CD4-positive, CD25-positive, alpha-beta regulatory T cell (primary cell): ENCODE data around the gene BRINP1. TPM values are rescaled to one million over a fixed set of nuclear protein-coding genes. Genes with fewer than 3 reads are reported as not detected.

Experiments
- ATAC-seq, 2 donors: fragments of 150-1000 bp; cut with Tn5 transposase; one replicate each; pipeline ENCODE4 v1.10.0; 2021; ENCODE audit warnings: low read depth in 2 of 2, moderate number of reproducible peaks in 2 of 2, moderate library complexity in 1 of 2
- DNase-seq, 3 donors: peaks; one replicate each; pipeline versions ENCODE4 v3.0.0 to v3.0.0-alpha.2; 2012 to 2022; ENCODE audit warnings: mixed read lengths in 1 of 3
- H3K27ac ChIP-seq: one replicate; pipeline ENCODE4 v1.7.0; 2013; ENCODE audit warnings: mild to moderate bottlenecking, low read length; ENCODE audit not compliant: insufficient read depth, poor library complexity, severe bottlenecking
- H3K27me3 ChIP-seq: one replicate; pipeline ENCODE4 v1.7.0; 2013; ENCODE audit warnings: low read length; ENCODE audit not compliant: control insufficient read depth, insufficient read depth
- H3K36me3 ChIP-seq: one replicate; pipeline ENCODE4 v1.7.0; 2013; ENCODE audit warnings: mild to moderate bottlenecking, low read length, moderate library complexity; ENCODE audit not compliant: control insufficient read depth, insufficient read depth
- H3K4me1 ChIP-seq: 2 replicates; pipeline ENCODE4 v1.7.0; 2013; ENCODE audit warnings: mild to moderate bottlenecking, low read length; ENCODE audit not compliant: insufficient read depth, control insufficient read depth, poor library complexity, severe bottlenecking
- H3K4me3 ChIP-seq: one replicate; pipeline ENCODE4 v1.7.0; 2013; ENCODE audit warnings: low read depth, mild to moderate bottlenecking, low read length, moderate library complexity
- H3K9me3 ChIP-seq, 2 experiments: 1 replicate in 1 of 2; 2 replicates in 1 of 2; pipeline ENCODE4 v1.7.0; 2013; ENCODE audit warnings: low read length in 2 of 2, mild to moderate bottlenecking in 1 of 2, moderate library complexity in 1 of 2; ENCODE audit not compliant: control insufficient read depth in 2 of 2
- H3K27ac Mint-ChIP-seq, 3 donors: one replicate each; pipeline ENCODE4 v1.8.0; 2020 to 2022; ENCODE audit warnings: mild to moderate bottlenecking in 3 of 3, mixed read lengths in 3 of 3, moderate library complexity in 2 of 3
- H3K27me3 Mint-ChIP-seq: one replicate; pipeline ENCODE4 v1.8.0; 2022; ENCODE audit warnings: mild to moderate bottlenecking, mixed read lengths
- H3K36me3 Mint-ChIP-seq: one replicate; pipeline ENCODE4 v1.8.0; 2020; ENCODE audit warnings: mixed read lengths
- H3K4me1 Mint-ChIP-seq, 4 donors: one replicate each; pipeline ENCODE4 v1.8.0; 2020 to 2022; ENCODE audit warnings: mixed read lengths in 4 of 4, mild to moderate bottlenecking in 1 of 4
- H3K4me3 Mint-ChIP-seq, 4 donors: one replicate each; pipeline ENCODE4 v1.8.0; 2020 to 2022; ENCODE audit warnings: mild to moderate bottlenecking in 4 of 4, mixed read lengths in 4 of 4, moderate library complexity in 3 of 4
- H3K9me3 Mint-ChIP-seq, 7 donors: one replicate each; pipeline ENCODE4 v1.8.0; 2020 to 2022; ENCODE audit warnings: mixed read lengths in 7 of 7, mild to moderate bottlenecking in 3 of 7, moderate library complexity in 2 of 7
- polyA plus RNA-seq, 4 donors: library from polyadenylated mRNA; unstranded; fragments of 300-500 nt; fragmentation: Illumina TruSeq; gene quantifications; one replicate each; pipeline ENCODE4 v1.2.3, GENCODE V29; 2021
- total RNA-seq: library from RNA; stranded (reverse); gene quantifications from one replicate; pipeline ENCODE4 v1.2.3, GENCODE V29; 2022

BRINP1 gene
- total and polyA plus RNA-seq, 5 donors from 2014 or later, result not detected

DNA sequence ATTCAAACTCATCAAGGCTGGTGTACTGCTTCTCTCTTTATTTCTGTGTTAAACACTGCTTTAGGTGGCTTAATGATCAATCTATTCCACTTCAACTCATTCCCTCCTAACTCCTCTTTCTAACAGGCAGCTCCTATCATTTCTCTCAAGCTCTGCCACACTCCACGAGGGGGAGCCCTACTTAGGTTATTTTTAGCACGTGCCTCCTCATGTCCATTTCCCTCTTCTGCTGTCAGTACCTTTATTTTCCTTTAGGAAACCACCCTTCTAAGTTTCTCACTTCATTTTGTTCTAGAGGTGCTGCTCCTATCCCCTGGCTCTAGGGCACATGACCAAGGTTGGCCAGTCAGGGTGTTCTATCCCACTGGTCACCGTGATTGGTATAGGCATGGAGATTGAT lies 6.7 kb upstream of the BRINP1 start:
- H3K9me3 ChIP-seq, result no peaks in the 10 kb centered on the region
- Mint-ChIP-seq H3K9me3 (peaks cover 0 to 18% (median 10%) of the 10 kb centered on the region in 7 donors), H3K27me3 (peaks cover 10% of the 10 kb centered on the region), H3K4me1 (no peaks in the 10 kb centered on the region), H3K27ac (peak overlapping the region in 1 of 3 donors; percentile 53), H3K36me3 (peaks cover 5% of the 10 kb centered on the region), H3K4me3 (no peak overlapping the region)
- H3K36me3 ChIP-seq, result no peaks in the 10 kb centered on the region
- no peak overlapping the region for H3K4me3 ChIP-seq
- no peaks in the 10 kb centered on the region for H3K27me3 ChIP-seq
- H3K27ac ChIP-seq, result no peak overlapping the region
- DNase-seq (no peak), ATAC-seq (no peak)
- H3K4me1 ChIP-seq, result no peaks in the 10 kb centered on the region

DNA sequence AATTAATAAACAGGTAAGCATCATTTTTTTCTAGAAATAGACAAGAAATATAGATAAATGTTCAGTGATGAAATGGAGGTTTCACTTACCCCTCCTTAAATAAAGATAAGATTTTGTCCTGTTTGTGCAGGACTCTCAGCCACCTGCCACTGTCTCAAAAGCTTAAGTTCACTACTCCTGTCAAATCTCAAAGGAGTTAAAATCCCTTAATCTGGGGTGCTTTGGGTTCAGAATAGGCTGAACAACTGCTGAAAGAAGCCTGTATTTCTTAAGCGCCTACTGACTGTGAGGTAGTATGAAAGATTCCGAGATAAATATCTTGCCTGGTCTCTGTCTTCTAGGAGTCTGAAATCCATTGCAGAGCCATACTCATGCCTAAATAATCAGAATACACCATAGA lies 3.7 kb upstream of the BRINP1 start:
- DNase-seq (no peak), ATAC-seq (no peak)
- Histone ChIP-seq H3K27ac (no peak overlapping the region), H3K27me3 (peaks cover 4% of the 10 kb centered on the region), H3K36me3 (no peaks in the 10 kb centered on the region), H3K4me3 (no peak overlapping the region), H3K9me3 (peaks cover 0 to 4% of the 10 kb centered on the region in 2 experiments), H3K4me1 (no peaks in the 10 kb centered on the region)
- no peaks in the 10 kb centered on the region for H3K4me1 Mint-ChIP-seq
- no peak overlapping the region for H3K4me3 Mint-ChIP-seq
- peaks cover 5% of the 10 kb centered on the region for H3K36me3 Mint-ChIP-seq
- H3K9me3 Mint-ChIP-seq, result peaks cover 2 to 25% (median 10%) of the 10 kb centered on the region in 7 donors
- H3K27ac Mint-ChIP-seq, result no peak overlapping the region
- H3K27me3 Mint-ChIP-seq, result peaks cover 15% of the 10 kb centered on the region

DNA sequence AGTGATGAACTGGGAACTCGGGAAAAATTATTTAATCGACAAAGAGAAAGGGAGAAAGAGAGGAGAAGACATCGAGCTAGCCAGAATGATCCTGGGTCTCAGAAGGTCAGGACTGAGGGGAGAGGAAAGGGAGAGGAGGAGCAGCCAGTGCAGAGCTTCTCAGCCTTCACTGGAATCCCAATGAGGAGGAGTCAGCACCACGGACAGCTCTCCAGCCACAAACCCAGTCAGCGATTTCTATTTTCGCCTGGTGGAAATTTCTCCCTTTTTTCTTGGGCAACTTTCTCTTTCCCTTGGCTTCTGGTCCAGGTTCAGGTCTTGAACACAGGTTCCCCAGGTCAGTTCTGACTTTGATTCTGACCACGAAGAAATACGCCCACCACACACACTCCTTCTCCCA lies 1.6 kb upstream of the BRINP1 start:
- no peak overlapping the region for H3K27ac ChIP-seq
- peaks cover 4% of the 10 kb centered on the region for H3K27me3 ChIP-seq
- no peaks in the 10 kb centered on the region for H3K4me1 ChIP-seq
- peaks cover 0 to 4% of the 10 kb centered on the region in 2 experiments for H3K9me3 ChIP-seq
- ATAC-seq (no peak), DNase-seq (no peak)
- H3K9me3 Mint-ChIP-seq, result peaks cover 2 to 20% (median 8%) of the 10 kb centered on the region in 7 donors
- no peaks in the 10 kb centered on the region for H3K36me3 ChIP-seq
- peak overlapping the region in 1 of 3 donors; percentile 52 for H3K27ac Mint-ChIP-seq
- H3K4me3 Mint-ChIP-seq, result no peak overlapping the region
- peaks cover 5% of the 10 kb centered on the region for H3K36me3 Mint-ChIP-seq
- peaks cover 23% of the 10 kb centered on the region for H3K27me3 Mint-ChIP-seq
- no peaks in the 10 kb centered on the region for H3K4me1 Mint-ChIP-seq
- H3K4me3 ChIP-seq, result no peak overlapping the region

DNA sequence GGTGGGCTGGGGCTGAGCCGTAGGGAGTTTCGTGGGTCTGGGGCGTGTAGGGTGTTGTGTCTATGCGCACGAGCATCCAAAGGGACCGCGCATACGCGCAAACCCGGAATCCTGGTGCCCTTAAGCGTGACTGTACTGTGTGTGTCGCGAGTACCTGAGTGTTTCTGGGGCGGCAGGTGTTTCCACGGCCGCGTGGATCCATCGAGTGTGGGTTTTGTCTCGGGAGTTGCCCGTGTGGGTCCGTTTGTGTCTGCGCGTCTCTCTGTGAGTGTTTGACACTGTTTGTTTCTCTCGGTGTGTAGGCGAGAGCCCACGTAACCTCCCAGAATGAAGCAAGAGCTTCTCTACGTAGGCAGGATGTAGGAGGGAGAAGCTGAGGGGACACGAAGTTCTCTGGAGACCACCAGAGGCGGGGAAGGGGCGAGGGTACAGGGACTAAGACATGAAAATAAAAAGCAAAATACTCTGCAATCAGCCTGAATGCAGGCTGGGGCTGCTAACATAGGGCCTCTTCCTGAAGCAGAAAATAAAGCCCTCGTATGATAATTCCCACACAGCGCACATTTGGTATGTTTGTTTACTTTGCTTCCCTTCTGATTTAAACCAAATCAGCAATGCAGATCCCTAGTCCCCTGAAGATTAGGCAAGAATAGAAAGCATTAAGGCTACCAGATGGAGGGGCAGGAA lies 588 bp upstream of the BRINP1 start:
- no peak overlapping the region for H3K4me3 Mint-ChIP-seq
- ATAC-seq, result no peak
- H3K27me3 Mint-ChIP-seq, result peaks cover 23% of the 10 kb centered on the region

DNA sequence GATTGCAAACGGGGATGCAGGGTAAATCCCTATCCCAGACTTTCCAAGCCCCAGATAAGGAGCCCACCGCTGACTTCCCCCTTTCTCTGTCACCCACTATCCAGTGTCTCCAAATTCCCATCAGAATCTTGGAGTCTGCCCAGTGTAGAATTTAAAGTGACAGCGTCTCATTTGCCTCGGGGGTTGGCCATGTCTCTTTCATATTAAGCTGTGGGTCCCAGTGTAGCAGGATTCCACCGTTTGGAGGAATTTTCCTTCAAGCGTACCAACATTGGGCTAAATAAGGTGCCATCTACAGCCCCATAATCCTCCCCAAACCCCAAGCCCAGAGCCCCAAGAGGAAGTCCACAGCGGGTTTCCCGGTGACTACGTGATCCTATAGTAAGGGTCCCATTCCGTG lies 1.1 kb downstream of the BRINP1 start:
- Mint-ChIP-seq H3K27ac (no peak overlapping the region), H3K9me3 (peaks cover 0 to 24% (median 12%) of the 10 kb centered on the region in 7 donors), H3K4me3 (no peak overlapping the region), H3K36me3 (peaks cover 5% of the 10 kb centered on the region), H3K27me3 (peaks cover 23% of the 10 kb centered on the region), H3K4me1 (no peaks in the 10 kb centered on the region)
- H3K27ac ChIP-seq, result no peak overlapping the region
- H3K4me1 ChIP-seq, result no peaks in the 10 kb centered on the region
- H3K9me3 ChIP-seq, result peaks cover 0 to 4% of the 10 kb centered on the region in 2 experiments
- ATAC-seq (no peak), DNase-seq (no peak)
- peaks cover 4% of the 10 kb centered on the region for H3K27me3 ChIP-seq
- H3K36me3 ChIP-seq, result no peaks in the 10 kb centered on the region
- no peak overlapping the region for H3K4me3 ChIP-seq

More for the DNA sequence above, 588 bp upstream of the BRINP1 start:
- Mint-ChIP-seq H3K9me3 (peaks cover 4 to 18% (median 9%) of the 10 kb centered on the region in 7 donors), H3K4me1 (no peaks in the 10 kb centered on the region), H3K36me3 (peaks cover 5% of the 10 kb centered on the region), H3K27ac (no peak overlapping the region)
- DNase-seq, result no peak
- no peak overlapping the region for H3K27ac ChIP-seq
- H3K4me1 ChIP-seq, result no peaks in the 10 kb centered on the region
- no peaks in the 10 kb centered on the region for H3K36me3 ChIP-seq
- H3K27me3 ChIP-seq, result peaks cover 4% of the 10 kb centered on the region
- peaks cover 0 to 4% of the 10 kb centered on the region in 2 experiments for H3K9me3 ChIP-seq
- H3K4me3 ChIP-seq, result no peak overlapping the region

DNA sequence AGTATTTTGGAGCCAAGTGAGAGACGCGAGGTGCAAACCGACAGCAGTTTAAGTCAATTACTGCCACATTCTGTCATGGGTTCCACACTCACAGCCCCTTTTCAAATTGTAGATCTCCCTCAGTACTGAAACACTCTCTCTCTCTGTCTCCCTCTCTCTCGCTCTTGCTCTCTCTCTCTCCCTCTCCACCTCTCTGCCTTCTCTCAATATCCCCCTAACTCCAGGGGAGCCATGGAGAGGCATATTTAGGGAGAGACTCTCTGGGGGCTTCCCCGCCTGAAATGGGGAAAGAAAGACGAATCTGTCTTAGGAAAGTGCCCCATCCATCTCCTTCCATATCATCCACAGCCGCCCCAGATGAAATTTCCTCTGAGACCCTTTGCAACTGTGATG lies 1.6 kb downstream of the BRINP1 start:
- Histone ChIP-seq H3K4me1 (no peaks in the 10 kb centered on the region), H3K27ac (no peak overlapping the region), H3K4me3 (no peak overlapping the region), H3K36me3 (no peaks in the 10 kb centered on the region), H3K27me3 (peaks cover 4% of the 10 kb centered on the region), H3K9me3 (peaks cover 0 to 4% of the 10 kb centered on the region in 2 experiments)
- Mint-ChIP-seq H3K27me3 (peaks cover 23% of the 10 kb centered on the region), H3K4me1 (no peaks in the 10 kb centered on the region), H3K4me3 (no peak overlapping the region), H3K36me3 (peaks cover 5% of the 10 kb centered on the region), H3K27ac (no peak overlapping the region), H3K9me3 (peaks cover 2 to 24% (median 12%) of the 10 kb centered on the region in 7 donors)
- DNase-seq, result no peak
- ATAC-seq, result no peak

DNA sequence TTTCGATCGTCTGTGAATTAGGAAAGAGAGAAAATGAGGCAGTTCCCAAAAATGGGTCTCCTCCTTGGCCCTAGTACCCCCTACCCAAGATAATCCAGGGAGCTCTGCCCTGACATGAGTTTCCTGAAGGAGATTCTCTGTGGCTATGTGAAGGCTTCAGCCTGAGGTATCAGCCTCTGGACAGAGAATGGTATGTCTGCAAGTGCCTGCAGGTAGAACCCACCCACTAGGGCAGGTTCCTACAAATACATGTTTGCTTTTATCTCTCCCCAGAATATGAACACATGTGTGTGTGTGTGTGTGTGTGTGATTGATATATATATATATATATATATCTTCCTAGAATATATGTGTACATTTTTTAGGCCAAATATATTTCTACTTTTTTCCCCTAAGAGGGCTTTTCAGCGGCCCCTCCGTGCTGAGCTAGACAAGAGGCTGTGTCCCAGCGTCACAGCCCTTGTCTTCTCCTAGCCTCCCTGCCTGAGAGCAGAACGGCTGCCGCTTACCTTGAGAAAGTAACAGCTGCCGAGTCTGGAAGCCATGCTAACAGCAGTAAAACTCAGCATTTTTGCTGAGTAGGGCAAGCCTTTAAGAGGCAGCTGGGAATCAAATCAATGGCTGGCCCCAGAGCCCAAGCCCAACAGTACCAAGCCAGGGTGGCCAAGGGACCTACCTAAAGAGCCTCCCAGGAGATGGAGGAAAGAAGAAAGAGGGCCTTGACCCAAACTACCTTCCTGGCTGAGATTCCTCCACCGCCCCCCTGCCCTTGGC lies 2.1 kb downstream of the BRINP1 start:
- Mint-ChIP-seq H3K4me1 (no peaks in the 10 kb centered on the region), H3K27me3 (peaks cover 23% of the 10 kb centered on the region)
- no peak overlapping the region for H3K27ac ChIP-seq

More for the DNA sequence above, 2.1 kb downstream of the BRINP1 start:
- Histone ChIP-seq H3K27me3 (peaks cover 4% of the 10 kb centered on the region), H3K4me3 (no peak overlapping the region), H3K4me1 (no peaks in the 10 kb centered on the region), H3K36me3 (no peaks in the 10 kb centered on the region), H3K9me3 (peaks cover 0 to 4% of the 10 kb centered on the region in 2 experiments)
- no peak overlapping the region for H3K4me3 Mint-ChIP-seq
- H3K9me3 Mint-ChIP-seq, result peaks cover 6 to 24% (median 14%) of the 10 kb centered on the region in 7 donors
- no peak for ATAC-seq
- peaks cover 5% of the 10 kb centered on the region for H3K36me3 Mint-ChIP-seq
- no peak for DNase-seq
- H3K27ac Mint-ChIP-seq, result no peak overlapping the region
